Measurements from ENCODE around the gene TMEM50A.
"Not testable (repeated sequence)": the region's sequence is repeated elsewhere in the genome, so short reads cannot be mapped to it uniquely, and the experiment has no call there.

Gene TMEM50A

DNA sequence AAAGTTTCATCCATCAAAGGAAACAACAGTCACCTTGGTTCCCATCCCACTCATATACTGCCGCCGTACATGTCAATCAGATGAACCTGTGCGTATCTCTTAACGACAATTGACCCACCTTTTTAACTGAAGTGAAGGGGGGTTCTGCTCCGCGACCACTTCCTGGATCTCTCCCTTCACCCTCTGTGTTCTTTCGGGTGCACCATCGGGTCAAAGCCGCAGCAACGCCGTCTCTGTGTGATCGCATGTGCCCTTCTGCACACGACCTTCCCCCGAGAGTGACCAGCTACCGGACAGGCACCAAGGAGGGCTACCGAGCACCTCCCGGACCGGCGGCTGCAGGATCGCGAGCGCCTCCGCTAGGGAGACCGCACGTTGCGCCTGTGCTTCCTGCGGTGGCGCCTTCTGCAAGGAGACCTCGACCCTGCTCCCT is 1.2 kb upstream of the TMEM50A start:
- DNase-seq (ENCODE audit: low spot score) = not testable (repeated sequence)

GRCh38 chr1:25337483-25338187 is 499 bp upstream of the TMEM50A start:
- not testable (repeated sequence) for DNase-seq (ENCODE audit: low spot score)

DNA sequence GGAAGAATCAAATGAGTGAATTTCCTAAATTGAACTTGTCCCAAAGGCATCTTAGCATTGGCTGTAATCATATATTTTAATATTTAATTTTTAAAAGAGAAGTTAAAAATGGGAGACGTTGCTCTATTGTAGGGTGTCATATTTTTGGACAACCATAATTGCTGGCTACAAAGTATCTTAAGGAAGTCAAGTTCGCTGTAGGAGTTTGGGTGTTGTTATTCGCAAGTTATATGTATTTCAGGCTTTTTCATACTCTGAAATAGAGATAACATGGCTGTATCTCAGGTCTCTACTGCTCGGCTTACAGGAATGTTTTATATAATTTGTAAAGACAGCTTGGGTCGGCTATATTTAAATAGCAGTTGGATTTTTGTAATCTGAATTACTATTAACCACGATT is 852 bp downstream of the TMEM50A start:
- no peak for DNase-seq (ENCODE audit: low spot score)

GRCh38 chr1:25341746-25342145 is 3.6 kb downstream of the TMEM50A start:
- DNase-seq (ENCODE audit: low spot score) = no peak

DNA sequence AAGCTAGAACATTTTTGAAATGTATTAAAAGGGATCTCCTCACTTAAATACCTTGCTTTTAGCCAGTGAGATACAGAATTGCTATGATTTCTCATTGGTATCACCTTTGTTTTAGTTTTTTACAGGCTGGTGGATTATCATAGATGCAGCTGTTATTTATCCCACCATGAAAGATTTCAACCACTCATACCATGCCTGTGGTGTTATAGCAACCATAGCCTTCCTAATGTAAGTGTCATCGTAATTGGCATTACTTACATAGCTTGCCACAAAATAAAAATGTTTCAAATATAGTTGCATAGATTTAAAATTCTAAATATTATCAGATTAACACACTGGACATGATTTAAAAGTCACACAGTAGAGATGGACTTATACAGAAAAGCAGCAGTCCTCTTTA is 4.7 kb downstream of the TMEM50A start:
- DNase-seq (ENCODE audit: low spot score) = no peak

DNA sequence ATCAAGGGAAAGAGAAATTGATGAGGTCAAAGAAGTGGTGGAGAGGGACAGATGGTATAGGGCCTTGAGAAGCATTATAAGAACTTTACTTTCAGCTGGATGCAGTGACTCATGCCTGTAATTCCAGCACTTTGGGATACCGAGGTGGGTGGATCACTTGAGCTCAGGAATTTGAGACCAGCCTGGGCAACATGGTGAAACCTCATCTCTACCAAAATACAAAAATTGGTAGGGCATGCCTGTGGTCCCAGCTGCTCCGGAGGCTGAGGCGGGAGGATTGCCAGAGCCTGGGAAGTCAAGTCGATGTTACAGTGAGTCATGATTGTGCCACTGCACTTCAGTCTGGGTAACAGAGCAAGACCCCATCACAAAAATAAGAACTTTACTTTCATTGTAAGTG is 5.7 kb downstream of the TMEM50A start:
- DNase-seq (ENCODE audit: low spot score) = no peak

GRCh38 chr1:25347556-25347955 is 9.4 kb downstream of the TMEM50A start:
- DNase-seq (ENCODE audit: low spot score) = no peak

DNA sequence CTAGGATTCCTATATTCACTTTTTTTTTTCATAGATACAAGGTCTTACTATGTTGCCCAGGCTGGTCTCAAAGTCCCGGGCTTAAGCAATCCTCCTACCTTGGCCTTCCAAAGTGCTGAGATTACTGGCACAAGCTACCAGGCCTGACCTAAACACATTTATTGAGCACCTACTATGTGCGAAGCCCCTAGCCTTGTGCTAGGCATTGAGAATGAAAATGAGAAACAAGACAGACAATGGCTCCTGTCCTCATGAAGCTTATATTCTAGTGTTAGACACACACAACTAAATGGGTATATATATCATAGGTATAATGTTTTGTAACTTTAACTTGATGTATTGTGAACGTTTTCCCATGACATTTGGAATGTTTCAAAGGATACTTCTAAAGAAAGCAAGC is 11.5 kb downstream of the TMEM50A start:
- DNase-seq (ENCODE audit: low spot score) = no peak

- DNase-seq (ENCODE audit: low spot score) = no peak
These were observed 17.8 kb downstream of the TMEM50A start for GRCh38 chr1:25355841-25356395.

- DNase-seq (ENCODE audit: low spot score) = no peak
These were observed 18.3 kb downstream of the TMEM50A start for GRCh38 chr1:25356441-25356840.

GRCh38 chr1:25356848-25357247 is 18.7 kb downstream of the TMEM50A start:
- no peak for DNase-seq (ENCODE audit: low spot score)

GRCh38 chr1:25360596-25361581 is 22.8 kb downstream of the TMEM50A start:
- no peak for DNase-seq (ENCODE audit: low spot score)

- no peak for DNase-seq (ENCODE audit: low spot score)
These were observed 23.8 kb downstream of the TMEM50A start for GRCh38 chr1:25361901-25362300.

DNA sequence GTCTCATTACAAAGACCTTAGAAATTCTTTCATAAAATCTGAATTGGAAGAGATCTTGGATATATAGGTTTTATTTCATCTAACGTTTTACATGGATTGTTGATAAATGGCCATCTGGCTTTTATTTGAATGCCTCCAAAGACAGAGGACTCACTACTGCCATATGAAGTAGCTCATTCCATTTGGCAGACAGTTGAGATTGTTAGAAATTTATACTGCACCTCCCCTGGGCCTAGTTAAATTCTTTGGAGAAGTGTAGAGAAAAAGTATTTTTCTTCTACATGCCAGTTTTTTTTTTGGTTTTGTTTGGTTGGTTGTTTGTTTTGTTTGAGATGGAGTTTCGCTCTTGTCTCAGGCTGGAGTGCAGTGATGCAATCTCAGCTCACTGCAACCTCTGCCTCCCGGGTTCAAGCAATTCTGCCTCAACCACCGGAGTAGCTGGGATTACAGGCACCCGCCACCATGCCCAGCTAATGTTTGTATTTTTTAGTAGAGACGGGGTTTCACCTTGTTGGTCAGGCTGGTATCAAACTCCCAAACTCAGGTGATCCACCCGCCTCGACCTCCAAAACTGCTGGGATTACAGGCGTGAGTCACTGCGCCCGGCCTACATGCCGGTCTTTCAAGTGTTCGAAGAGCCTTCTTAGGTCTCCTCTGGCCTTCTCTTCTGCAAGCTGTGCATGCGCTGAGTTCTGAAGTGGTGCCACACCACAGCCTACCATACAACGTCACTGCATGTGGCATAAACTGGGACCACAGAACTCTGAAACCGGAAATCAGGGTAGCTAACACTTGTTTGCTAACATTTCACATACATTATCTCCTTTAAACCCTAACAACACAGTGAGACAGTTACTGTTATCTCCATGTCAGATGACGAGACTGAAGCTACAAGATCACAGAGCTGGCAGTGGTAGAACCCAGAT is 24.8 kb downstream of the TMEM50A start:
- DNase-seq (ENCODE audit: low spot score) = not testable (repeated sequence)

DNA sequence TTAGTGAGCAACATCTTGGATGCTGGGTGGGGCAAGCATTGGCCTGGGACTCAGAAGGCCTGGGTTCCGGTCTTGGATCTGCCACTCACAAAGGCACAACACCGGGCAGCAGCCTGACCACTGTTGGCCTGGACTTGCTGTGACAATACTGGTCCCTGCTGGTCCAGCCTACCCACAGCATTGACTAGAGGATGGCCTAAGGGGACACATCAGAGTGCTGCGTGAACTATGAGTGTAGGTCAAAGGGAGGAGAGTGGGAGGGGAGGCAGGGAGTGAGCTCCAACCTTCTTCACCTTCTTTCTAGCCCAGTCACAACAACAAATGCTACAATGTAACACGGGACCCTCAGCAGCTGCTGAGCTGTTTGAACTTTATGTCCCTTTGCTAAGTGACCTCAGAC is 31.1 kb downstream of the TMEM50A start:
- DNase-seq (ENCODE audit: low spot score) = no peak

GRCh38 chr1:25369691-25370271 is 31.6 kb downstream of the TMEM50A start:
- not testable (repeated sequence) for DNase-seq (ENCODE audit: low spot score)

DNA sequence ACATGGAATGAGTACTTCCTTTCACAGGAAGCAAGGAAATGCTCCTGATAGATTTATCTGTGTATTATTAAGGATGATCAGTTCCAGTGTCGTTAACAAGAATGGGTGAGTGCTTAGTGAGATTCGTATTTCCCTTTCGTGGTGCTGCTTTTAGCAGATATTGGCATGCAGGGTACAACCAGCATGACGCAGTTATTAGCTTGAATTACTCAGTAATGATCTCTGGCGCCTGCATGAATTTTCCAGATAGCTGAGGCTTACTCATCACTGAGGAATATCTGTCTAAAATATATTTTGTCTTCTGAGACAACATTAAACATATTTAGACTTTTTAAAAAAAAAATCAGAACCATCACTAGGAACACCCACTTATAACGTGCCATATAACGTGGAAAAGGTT is 33.6 kb downstream of the TMEM50A start:
- not testable (repeated sequence) for DNase-seq (ENCODE audit: low spot score)

GRCh38 chr1:25378367-25378766 is 40.2 kb downstream of the TMEM50A start:
- not testable (repeated sequence) for DNase-seq (ENCODE audit: low spot score)

GRCh38 chr1:25382543-25382942 is 44.4 kb downstream of the TMEM50A start:
- not testable (repeated sequence) for DNase-seq (ENCODE audit: low spot score)

DNA sequence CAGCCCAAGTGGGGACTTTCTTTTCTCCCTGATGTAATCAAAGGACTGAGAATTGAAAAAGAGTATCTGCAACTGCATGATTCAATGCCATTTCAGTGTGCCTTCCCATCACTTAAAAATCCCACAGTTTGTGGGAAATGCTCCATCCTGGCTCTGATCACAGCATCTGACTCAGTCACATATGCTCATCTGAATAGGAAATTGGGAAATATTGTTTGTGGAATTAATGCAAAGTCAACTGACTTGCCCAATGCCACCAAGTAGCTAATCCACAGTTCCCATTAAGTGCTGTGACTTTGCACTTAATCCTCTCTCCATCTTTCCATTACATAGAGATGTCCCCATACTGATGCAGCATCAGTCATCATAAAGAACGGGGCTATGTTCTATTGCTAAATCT is 45.0 kb downstream of the TMEM50A start:
- not testable (repeated sequence) for DNase-seq (ENCODE audit: low spot score)

DNA sequence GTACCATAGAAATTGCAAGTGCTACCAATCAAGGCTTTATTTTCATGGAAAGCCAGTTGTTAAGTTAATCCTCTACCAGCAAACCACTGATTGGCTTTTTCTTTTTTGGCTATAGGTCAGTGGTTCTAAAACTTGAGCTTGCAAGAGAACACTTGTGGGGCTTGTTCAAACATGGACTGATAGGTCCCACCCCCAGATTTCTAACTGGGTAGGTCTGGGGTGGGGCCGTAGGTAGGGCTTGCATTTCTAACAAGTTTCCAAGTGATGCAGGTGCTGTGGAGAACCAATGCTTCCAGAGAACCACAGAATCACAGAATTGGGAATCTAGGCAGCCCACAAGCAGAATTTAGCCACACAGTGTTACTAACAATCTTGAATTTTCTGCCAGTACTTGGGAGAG is 45.7 kb downstream of the TMEM50A start:
- not testable (repeated sequence) for DNase-seq (ENCODE audit: low spot score)
